GM21381 (cell line): ENCODE measurements around the gene CNPY2.
"Not testable (repeated sequence)": the region's sequence is repeated elsewhere in the genome, so short reads cannot be mapped to it uniquely, and the experiment has no call there.

Experiments
- ATAC-seq: cut with Tn5 transposase; IDR thresholded peaks from one replicate; pipeline ENCODE4 v1.9.1; 2021; ENCODE audit warnings: mild to moderate bottlenecking, moderate library complexity; ENCODE audit not compliant: unreplicated experiment

Gene CNPY2

DNA sequence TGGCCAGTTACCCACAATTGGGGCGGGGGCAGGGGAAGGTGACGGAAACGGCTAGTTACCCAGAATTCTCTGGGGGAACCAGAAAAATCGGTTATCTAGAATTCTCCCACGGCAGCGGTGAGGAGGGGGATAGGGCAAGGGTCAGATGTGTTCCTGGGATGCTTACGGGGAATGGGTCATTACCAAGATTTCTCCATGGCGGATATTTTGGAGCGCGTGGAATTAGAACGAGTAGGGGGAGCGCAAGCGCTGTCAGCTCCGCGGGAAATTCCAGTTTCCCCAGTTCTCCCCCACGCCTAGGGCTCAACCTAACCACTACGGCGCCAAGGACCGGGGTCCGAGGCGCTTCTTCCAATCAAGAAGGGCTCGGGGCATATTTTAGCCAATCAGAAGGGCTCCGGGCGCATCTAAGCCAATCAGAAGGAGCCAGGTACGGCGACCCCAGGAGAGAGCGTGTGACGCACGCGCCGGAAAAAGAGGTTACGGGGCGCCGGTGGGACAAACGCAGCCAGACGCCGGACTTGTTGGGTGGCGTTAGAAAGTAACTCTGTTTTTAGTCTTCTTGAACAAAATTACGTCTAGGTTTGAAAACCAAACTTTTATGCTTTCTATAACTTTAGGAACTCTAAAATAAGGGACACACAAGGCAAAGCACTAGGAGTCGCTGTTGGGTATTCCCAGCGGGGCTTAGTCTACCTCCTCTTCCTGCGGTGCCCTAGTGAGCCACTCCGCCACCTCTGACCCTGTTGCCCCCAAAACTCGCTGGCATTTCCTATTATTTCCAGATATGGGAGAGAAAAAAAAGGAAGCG lies 18.1 kb upstream of the CNPY2 start, which contains the start of gene PAN2:
PAN2 (minus strand) TSS at position 322 of the 811 bp plus-strand sequence. CDS start 906 bp downstream, outside the sequence.
- ATAC-seq = peak; percentile 94

DNA sequence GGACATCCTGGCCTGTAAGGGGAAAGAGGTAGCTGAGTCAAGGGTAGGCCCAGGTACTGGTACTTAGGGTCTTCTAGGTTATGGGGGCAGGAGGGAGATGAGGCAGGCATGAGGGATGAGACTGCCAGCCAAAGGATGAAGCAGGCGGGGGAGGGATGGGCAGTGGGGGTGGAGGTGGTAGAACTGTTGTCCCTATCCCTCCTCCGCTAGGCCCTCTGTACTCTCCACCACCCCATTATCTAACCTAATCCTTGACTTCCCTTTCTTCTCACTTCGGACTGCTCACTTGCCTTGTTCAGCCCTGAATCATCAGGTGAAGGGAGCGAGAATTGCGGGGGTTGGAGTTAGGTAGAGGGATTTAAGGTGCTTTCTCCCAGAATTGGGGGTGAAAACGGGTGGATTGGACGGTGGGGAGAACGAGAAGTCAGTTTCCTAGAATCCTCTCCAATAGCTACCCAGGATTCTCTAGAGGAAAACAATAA lies 17.4 kb upstream of the CNPY2 start:
- ATAC-seq = no peak

DNA sequence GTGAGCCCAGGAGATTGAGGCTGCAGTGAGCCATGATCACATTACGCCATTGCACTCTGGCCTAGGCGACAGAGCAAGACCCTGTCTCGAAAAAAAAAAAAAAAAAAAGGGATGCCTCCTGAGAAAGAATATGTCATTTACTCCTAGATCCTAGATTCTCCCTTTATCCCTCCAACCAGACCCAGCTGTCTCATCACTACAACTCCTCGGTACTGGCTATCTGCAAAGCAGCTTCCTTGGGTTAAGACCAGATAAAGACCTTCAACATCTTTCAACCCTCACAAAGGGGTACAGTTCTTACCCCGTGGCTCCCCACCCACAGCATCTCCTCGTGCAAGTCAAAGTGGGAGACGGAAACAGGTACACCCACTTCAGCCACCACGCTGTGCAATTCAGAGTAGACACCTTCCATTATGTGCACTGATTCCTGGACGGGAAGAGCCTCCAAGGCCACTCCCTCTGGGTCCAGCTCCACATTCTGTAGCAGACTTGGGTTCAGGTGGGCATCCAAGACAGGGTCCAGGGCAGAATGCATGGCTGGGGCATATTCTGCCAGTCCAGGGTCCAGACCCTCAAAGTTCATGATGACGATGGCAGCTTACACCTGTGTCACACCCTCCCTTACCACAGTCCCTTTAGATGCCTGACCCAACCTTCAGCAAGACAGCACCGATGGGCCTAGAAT lies 16.9 kb upstream of the CNPY2 start:
- ATAC-seq = no peak

DNA sequence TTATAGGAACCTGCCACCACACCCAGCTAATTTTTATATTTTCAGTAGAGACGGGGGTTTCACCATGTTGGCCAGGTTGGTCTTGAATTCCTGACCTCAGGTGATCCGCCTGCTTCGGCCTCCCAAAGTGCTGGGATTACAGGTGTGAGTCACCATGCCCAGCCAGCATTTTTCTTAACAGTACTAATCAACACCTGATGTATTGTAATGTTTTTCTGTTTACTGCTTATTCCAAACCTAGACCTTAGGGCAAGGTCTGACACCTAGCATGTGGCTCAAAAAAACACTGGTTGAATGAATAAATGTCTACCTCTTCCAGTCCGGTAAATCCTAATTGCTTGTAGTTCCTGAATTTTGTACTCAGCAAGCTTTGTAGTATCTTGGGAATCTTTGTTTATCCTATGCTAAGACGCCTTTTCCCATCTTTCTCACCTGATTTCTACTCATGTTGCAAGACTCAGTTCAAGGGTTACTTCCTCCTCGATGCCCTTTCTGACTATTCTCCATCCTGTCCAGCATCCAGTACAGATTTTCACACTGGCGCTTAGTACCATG lies 15.2 kb upstream of the CNPY2 start:
- ATAC-seq = no peak

DNA sequence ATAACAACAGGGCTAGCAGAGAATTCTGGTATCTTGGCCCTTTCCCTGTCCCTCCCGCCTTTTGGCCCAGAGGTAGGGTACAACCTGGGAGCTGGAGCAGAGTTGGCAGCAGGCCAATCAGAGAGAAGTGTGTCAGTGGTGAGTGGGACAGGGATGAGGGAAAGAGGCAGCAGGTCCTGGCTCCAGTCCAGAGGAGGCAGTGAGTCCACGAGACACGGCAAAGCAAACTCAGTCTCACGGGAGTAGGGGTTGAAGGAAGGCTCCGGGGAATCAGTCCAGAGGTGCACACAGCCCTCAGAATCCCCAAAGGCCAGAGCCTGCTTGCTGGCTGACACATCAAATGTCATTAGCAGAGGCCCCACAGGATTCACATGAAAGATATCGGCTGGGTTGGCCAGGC lies 10.7 kb upstream of the CNPY2 start:
- no peak for ATAC-seq

DNA sequence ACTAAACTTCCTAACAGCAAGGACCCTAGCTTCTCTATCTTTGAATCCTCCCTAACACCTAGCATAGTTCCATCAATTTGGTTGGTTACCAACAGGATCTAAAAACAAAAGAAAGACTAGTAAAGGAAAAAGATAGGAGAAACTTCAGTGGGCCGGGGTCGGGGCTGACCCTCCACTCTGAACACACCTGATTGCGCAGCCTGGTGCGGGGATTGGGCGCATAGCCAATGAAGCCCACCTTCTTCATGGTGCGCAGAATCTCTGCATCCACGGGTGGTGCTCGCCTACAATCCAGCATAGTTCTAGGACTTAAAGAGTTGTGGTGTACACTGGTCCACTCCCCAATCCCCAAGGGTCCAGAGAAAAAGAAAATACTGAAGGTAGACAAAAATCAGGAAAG lies 10.3 kb upstream of the CNPY2 start:
- no peak for ATAC-seq

DNA sequence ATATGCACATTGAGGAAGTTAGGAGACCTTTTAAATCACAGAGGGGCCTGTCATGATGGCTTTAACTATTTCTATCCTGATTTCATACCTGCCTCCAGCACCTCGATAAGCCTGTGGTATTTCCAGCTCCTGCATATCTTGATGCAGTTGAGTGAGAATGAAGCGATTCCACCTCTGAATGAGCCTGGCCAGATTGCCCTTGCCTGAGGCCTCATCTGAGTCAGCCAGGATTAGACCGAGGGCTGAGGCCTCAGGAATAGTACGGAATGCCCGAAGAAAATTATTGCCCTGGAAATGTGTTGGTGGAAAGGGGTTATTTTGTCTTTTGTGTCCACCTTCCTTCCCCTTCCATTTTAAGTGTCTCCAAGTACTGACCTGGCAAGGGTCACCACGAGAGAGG lies 8.4 kb upstream of the CNPY2 start:
- ATAC-seq = no peak

DNA sequence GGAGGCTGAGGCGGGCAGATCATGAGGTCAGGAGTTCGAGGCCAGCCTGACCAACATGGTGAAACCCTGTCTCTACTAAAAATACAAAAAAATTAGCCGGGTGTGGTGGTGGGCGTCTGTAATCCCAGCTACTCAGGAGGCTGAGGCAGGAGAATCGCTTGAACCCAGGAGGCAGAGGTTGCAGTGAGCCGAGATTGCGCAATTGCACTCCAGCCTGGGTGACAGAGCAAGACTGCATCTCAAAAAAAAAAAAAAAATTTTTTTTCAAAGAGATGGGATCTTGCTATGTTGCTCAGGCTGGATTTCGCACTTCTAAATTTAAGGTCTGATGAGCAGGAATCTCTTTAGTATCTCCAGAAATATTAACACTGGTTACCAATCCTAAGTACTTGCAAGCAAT lies 5.8 kb upstream of the CNPY2 start:
- not testable (repeated sequence) for ATAC-seq

DNA sequence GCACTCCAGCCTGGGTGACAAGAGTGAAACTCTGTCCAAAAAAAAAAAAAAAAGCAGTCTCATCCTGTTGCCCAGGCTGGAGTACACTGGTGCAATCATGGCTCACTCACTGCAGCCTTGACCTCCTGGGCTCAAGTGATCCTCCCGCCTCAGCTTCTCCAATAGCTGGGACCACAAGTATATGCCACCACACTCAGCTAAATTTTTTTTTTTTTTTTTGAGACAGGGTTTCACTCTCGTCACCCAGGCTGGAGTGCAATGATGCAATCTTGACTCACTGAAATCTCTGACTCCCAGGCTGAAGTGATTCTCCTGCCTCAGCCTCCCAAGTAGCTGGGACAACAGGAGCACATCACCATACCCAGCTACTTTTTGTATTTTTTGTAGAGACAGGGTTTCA lies 5.2 kb upstream of the CNPY2 start:
- ATAC-seq = no peak

DNA sequence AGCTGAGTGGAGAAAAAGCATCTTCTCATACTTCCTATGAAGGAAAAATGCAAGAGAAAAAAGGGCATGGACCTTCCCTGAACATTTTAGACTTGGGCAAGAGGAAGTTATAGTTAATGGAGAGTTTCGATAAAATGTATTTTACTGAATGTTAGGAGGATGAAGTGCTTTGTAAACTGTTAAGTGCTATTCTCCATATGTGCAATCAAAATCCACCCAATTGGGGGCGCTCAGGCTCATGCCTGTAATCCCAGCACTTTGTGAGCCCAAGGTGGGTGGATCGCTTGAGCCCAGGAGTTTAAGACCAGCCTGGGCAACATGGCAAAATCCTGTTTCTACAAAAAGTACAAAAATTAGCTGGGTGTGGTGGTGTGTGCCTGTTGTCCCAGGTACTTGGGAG lies 1.9 kb upstream of the CNPY2 start:
- no peak for ATAC-seq

DNA sequence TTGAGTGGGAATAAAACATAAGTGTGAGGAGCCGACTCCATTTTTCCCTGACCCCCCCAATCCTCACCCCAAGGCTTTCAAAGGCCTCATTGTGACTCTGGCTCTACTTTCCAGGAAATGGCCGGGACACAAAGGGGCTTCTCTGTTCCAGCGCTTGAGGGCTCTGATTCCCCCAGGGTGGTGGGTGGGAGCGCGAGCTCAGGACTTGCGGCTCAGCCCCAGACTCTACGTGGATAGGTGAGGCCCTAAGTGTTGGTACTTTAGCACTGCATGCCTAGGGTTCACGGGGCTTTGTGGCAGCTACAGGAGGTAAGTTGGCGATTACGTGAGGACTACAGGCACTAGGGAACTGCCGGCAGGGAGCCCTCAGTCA lies 553 bp downstream of the CNPY2 start:
- no peak for ATAC-seq

DNA sequence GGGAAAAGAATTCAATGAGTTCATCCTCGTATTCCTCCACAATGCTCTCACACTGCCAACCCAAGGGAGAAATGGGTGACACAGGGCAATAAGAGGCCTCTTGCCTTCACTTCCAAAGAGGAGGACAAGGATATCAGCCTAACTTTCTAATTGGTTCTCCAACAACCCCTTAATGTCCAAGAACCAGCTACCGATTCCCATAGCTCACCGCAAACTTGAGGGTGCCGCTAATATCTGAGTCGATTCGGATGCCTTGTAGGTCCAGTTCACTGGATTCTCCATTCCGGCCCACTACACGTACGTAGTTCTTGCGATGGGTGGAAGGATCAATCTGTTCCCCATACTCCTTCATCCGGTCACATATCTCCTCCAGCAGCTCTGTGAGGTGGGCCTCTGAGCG lies 4.8 kb downstream of the CNPY2 start:
- ATAC-seq = no peak

DNA sequence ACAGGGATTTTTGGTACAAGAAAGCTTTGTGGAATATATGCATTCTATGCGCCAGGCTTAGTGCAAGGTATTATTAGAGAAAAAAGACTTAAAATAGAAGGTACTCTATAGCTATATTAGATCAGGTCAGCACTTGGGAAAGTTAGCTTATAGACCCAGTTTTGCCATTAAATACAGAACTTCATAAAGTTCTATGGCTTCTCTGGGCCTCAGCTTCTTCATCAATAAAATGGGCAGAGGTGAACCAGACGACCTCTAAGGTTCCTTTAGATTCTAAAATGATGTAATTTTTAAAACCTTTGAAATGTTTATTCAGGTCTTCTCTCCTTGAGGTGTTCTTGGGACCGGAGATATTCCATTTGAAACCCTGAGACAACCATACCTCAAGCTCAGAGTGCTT lies 7.1 kb downstream of the CNPY2 start:
- ATAC-seq = no peak

DNA sequence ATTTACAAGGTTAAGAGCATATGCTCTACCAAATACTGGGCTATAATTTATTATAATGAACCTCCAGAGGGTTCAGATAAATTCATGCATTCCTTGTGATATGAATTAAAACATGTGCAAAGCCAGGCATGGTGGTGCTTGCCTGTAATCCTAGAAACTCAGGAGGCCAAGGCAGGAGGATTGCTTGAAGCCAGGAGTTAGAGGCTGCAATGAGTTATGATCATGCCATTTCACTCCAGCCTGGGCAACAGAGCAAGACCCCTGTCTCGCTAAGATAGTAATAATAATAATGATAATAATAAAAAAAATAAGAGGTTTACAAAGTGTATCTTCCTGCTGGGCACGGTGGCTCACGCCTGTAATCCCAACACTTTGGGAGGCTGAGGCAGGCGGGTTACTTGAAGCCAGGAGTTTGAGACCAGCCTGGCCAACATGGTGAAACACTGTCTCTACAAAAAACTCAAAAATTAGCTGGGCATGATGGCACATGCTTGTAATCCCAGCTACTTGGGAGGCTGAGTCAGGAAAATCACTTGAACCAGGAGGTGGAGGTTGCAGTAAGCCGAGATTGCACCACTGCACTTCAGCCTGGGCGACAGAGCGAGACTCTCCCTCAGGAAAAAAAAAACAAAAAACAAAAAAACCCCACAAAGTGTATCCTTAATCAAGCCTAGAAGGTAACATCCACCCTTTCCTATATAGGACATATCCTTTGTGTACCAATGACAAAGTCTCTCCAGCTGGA lies 8.4 kb downstream of the CNPY2 start:
- no peak for ATAC-seq

DNA sequence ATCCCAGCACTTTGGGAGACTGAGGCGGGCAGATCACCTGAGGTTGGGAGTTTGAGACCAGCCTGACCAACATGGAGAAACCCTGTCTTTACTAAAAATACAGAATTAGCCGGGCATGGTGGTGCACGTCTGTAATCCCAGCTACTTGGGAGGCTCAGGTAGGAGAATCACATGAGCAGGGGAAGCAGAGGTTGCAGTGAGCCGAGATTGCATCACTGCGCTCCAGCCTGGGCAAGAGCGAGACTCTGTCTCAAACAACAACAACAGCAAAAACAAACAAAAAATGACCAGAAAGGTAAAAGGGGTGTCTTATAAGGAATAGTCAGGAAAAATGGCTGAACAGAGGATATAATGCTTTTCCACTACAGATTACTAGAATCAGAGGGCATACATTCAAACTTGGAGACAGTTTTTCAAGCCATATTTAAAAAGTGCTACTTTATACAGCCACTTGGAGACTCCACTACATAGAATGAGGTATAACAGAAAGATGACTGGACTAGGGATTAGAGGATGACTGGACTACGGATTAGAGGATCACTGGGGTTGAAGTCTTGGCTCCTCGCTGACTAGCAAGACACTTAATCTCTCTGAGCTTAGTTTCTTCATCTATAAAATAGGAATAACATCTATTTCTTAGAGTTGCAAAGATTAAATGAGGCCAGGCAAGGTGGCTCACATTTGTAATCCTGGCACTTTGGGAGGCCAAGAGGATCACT lies 10.8 kb downstream of the CNPY2 start:
- ATAC-seq = no peak

DNA sequence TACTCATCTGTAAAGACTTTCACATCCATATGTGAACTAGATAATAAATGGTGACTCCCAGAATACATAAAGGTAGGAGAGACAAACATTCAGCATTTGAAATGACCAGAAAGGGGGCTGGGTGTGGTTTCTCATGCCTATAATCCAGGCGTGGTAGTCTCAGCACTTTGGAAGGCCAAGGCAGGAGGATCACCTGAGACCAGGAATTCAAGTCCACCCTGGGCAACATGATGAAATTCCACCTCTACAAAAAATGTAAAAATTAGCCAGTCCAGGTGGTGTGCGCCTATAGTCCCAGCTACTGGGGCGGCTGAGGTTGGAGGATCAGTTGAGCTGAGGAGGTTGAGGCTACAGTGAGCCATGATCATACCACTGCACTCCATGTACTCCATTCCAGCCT lies 11.5 kb downstream of the CNPY2 start:
- no peak for ATAC-seq

DNA sequence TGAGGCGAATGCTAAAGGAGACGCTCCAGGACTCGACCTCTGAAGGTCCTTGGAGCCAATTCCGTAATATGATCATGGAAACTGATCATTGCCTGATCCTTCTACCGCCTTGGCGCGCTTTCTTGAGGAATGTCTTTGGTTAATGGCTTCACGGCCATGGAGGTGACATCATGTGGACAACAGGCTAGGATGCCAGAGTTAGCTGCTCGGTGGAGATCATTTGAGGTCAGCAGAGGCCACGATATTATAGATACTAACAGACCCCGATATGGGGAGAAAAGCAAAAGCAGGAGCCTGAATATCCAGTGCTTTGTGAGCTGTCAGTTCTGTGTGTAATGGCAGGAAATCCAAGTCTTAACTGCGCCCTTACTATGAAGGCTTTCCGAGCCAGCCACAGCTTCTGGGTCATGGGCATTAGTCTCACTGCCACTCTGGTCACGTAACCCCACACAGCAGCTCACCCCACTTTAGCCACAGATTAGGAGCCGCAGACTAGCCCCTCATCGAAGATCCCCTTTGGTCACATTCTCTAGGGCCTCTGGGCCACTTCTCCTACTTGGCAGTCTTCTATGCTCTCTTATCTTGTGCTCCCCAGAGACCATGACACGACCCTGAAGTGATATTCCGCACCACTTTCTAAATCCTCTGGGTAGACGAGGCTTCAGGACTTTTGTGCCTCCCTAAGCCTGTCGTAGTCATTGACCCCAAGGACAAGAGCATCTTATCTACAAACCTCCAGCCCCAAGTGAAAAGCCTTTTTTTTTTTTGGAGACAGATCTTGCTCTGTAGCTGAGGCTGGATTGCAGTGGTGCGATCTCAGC lies 14.9 kb downstream of the CNPY2 start:
- ATAC-seq = no peak

DNA sequence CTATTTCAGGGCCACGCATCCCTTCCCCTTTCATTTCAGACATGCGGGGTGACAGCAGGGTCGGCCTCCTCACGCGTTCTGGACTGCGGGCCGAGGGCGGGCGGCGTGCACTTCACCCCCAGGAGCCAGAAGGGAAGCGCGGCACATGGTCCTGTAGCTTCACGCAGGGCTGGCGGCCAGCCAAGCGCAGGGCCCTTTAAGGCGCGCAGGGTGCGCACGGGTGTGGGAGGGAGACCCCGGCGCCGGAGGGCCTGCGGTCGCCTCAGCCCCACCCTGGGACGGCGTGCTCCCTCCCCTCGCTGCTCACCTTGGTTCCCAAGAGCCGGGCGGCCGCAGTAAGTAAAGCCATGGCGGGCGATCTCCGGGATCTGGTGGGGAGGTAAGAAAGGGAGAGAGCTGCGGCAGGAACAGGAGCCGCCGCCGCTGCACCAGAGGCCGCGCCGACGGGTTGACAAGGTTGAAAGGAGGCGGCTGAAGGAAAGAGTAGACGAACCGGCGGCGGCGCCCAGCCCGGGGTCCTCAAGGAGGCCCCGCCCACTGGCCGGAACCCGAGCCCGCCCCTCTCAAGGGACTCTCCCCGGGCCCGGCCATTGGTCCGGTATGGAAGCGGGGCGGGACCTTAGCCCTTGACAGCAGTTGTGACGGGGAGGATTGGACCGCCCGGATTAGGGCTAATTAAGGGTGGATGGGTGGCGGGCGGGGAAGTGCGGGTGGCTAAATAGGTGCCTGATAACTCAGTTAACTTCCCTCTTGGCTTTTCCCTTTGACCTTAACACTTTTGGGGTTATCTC lies 15.7 kb downstream of the CNPY2 start, which contains the start of gene CS:
CS (minus strand) TSS at position 478 of the 791 bp plus-strand sequence; CDS start at position 349, 129 bp downstream.
- peak; percentile 92 for ATAC-seq

DNA sequence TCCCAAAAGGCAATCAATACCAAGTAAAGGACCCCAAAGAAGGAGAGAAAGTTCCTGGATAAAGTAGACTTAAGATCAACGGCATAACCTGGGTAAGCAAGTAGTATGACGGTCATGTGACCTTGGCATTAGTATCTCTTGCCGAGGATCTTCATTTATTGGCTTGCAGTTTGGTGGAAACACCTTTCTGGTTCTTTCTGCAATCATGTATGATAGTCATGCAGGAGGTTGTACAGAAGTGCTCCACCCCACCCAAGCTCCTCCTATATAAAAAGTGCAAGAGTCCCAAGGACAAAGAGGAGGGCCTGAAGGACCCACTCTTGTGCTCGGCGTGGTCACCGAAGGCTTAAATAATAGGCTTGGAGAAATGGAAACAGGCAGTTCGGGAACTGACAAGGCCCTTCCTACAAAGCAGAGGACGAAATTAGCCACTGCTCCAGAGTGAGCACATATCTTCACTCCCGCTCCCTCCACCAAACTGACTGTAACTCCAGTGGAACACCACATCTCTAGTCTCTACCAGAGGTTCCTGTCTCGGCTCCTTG lies 16.4 kb downstream of the CNPY2 start:
- no peak for ATAC-seq
